Measurements from ENCODE around the gene AOC3. TPM values are rescaled to one million over a fixed set of nuclear protein-coding genes. Genes with fewer than 3 reads are reported as not detected.

Gene AOC3
- total and polyA plus RNA-seq, 4 donors = 2.0 to 18.2 (median 4.7) TPM

GRCh38 chr17:42818379-42818778 is 32.6 kb upstream of the AOC3 start:
- Histone ChIP-seq H3K9me3 (ENCODE audit: control insufficient read depth in 4 of 4, low read length in 3 of 4) (no peaks in the 10 kb centered on the region), H3K4me1 (ENCODE audit: control insufficient read depth in 4 of 4, insufficient read depth in 4 of 4, low read length in 3 of 4) (peaks cover under 1 to 10% (median 1%) of the 10 kb centered on the region in 4 donors), H3K9ac (ENCODE audit: low read depth in 1 of 2, low read length in 2 of 2) (no peak overlapping the region), H3K4me3 (ENCODE audit: low read depth in 1 of 3, low read length in 3 of 3) (no peak overlapping the region), H3K27me3 (ENCODE audit: control insufficient read depth in 4 of 4, insufficient read depth in 4 of 4, low read length in 3 of 4) (no peaks in the 10 kb centered on the region), H3K27ac (ENCODE audit: low read depth in 1 of 2, low read length in 2 of 2) (no peak overlapping the region), H3K36me3 (ENCODE audit: control insufficient read depth in 4 of 4, insufficient read depth in 3 of 4, low read depth in 1 of 4, low read length in 3 of 4) (peaks cover 3 to 73% (median 56%) of the 10 kb centered on the region in 4 donors)
- TF ChIP-seq, protein P1, sequence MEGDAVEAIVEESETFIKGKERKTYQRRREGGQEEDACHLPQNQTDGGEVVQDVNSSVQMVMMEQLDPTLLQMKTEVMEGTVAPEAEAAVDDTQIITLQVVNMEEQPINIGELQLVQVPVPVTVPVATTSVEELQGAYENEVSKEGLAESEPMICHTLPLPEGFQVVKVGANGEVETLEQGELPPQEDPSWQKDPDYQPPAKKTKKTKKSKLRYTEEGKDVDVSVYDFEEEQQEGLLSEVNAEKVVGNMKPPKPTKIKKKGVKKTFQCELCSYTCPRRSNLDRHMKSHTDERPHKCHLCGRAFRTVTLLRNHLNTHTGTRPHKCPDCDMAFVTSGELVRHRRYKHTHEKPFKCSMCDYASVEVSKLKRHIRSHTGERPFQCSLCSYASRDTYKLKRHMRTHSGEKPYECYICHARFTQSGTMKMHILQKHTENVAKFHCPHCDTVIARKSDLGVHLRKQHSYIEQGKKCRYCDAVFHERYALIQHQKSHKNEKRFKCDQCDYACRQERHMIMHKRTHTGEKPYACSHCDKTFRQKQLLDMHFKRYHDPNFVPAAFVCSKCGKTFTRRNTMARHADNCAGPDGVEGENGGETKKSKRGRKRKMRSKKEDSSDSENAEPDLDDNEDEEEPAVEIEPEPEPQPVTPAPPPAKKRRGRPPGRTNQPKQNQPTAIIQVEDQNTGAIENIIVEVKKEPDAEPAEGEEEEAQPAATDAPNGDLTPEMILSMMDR (IDR thresholded peaks at IDR 0.05; ENCODE audit: low read depth, low read length, missing input control) = no peak
- TF ChIP-seq YY1 (IDR thresholded peaks at IDR 0.05) (no peak), FOXA1 (IDR thresholded peaks at IDR 0.05) (no peak), GABPA (IDR thresholded peaks at IDR 0.05 in 1 of 2, conservative IDR thresholded peaks at IDR 0.05 in 1 of 2) (no peak), RAD21 (IDR thresholded peaks at IDR 0.05) (no peak), RXRA (IDR thresholded peaks at IDR 0.05) (no peak)
- TF ChIP-seq, protein P2, sequence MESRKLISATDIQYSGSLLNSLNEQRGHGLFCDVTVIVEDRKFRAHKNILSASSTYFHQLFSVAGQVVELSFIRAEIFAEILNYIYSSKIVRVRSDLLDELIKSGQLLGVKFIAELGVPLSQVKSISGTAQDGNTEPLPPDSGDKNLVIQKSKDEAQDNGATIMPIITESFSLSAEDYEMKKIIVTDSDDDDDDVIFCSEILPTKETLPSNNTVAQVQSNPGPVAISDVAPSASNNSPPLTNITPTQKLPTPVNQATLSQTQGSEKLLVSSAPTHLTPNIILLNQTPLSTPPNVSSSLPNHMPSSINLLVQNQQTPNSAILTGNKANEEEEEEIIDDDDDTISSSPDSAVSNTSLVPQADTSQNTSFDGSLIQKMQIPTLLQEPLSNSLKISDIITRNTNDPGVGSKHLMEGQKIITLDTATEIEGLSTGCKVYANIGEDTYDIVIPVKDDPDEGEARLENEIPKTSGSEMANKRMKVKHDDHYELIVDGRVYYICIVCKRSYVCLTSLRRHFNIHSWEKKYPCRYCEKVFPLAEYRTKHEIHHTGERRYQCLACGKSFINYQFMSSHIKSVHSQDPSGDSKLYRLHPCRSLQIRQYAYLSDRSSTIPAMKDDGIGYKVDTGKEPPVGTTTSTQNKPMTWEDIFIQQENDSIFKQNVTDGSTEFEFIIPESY (IDR thresholded peaks at IDR 0.05) = no peak
- TF ChIP-seq, protein P3, sequence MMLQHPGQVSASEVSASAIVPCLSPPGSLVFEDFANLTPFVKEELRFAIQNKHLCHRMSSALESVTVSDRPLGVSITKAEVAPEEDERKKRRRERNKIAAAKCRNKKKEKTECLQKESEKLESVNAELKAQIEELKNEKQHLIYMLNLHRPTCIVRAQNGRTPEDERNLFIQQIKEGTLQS (IDR thresholded peaks at IDR 0.05) = no peak
- 91% methylated on average over 5 of the region's 5 CpGs for WGBS
- no peak for DNase-seq (ENCODE audit: low spot score)

DNA sequence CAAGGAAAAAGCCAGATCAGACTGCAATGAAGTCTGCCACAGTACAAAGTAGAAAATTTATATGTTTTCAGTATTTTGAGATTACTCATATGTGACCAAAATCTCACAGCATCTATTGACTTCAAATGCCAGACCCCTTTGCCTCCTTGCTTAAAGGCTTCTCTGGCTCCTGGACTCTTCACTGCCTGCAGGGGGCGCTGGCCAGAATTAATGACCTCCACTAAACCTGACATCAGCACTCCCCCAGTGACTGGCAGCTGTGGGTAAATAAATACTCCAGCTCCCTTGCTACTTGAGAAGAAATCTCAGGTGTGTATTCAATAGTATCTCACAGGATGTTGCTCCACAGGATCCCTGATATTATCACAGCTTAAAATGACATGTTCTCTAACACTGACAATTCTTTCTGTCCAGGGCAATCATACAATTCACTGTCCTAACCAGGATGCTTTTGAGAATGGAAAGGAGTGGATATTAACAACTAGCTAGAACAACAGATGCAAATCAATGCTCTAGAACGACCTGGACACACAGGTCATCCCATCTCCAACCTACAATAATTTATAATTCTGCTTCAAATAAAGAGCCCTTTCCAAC is 31.0 kb upstream of the AOC3 start:
- TF ChIP-seq, protein P3 (IDR thresholded peaks at IDR 0.05) = no peak
- no peak for TF ChIP-seq JUND (IDR thresholded peaks at IDR 0.05)
- no peak for TF ChIP-seq EGR1 (IDR thresholded peaks at IDR 0.05; ENCODE audit: low read depth in 2 of 2)
- TF ChIP-seq, protein P2 (IDR thresholded peaks at IDR 0.05) = no peak
- TF ChIP-seq GABPA (IDR thresholded peaks at IDR 0.05 in 1 of 2, conservative IDR thresholded peaks at IDR 0.05 in 1 of 2) = no peak
- peak; percentile 25 to 68 for TF ChIP-seq RAD21 (IDR thresholded peaks at IDR 0.05)
- no peak for TF ChIP-seq FOXA1 (IDR thresholded peaks at IDR 0.05)
- no peak for TF ChIP-seq YY1 (IDR thresholded peaks at IDR 0.05)
- TF ChIP-seq, protein P1 (IDR thresholded peaks at IDR 0.05; ENCODE audit: low read depth, low read length, missing input control) = peak; percentile 53
- no peak for TF ChIP-seq RXRA (IDR thresholded peaks at IDR 0.05)
- TF ChIP-seq HNF4G (IDR thresholded peaks at IDR 0.05) = no peak
- TF ChIP-seq TAF1 (conservative IDR thresholded peaks at IDR 0.05) = no peak
- Histone ChIP-seq H3K4me1 (ENCODE audit: control insufficient read depth in 4 of 4, insufficient read depth in 4 of 4, low read length in 3 of 4) (peaks cover 1 to 17% (median 4%) of the 10 kb centered on the region in 4 donors), H3K36me3 (ENCODE audit: control insufficient read depth in 4 of 4, insufficient read depth in 3 of 4, low read depth in 1 of 4, low read length in 3 of 4) (peaks cover 3 to 57% (median 43%) of the 10 kb centered on the region in 4 donors), H3K4me3 (ENCODE audit: low read depth in 1 of 3, low read length in 3 of 3) (no peak overlapping the region), H3K27ac (ENCODE audit: low read depth in 1 of 2, low read length in 2 of 2) (no peak overlapping the region), H3K9me3 (ENCODE audit: control insufficient read depth in 4 of 4, low read length in 3 of 4) (no peaks in the 10 kb centered on the region), H3K27me3 (ENCODE audit: control insufficient read depth in 4 of 4, insufficient read depth in 4 of 4, low read length in 3 of 4) (no peaks in the 10 kb centered on the region), H3K9ac (ENCODE audit: low read depth in 1 of 2, low read length in 2 of 2) (no peak overlapping the region)
- DNase-seq (ENCODE audit: low spot score) = peak; percentile 71
- WGBS = 42% methylated on average over 2 of the region's 2 CpGs

Data from liver (tissue), 9 donors.